Activated gamma-delta T cell treated with anti-CD3 and anti-CD28 coated beads, Interleukin-2, amount 50 U/mL, for 16 hours (primary cell): ENCODE data around the gene TTLL9.

Experiments
- DNase-seq: peaks from one replicate; pipeline ENCODE4 v3.0.0-alpha.2; 2020; ENCODE audit warnings: low read depth

The TTLL9 gene

GRCh38 chr20:31949877-31950646 lies 79.6 kb downstream of the TTLL9 start:
- no peak for DNase-seq

- no peak for DNase-seq
Measured at GRCh38 chr20:31951203-31951529, 80.7 kb downstream of the TTLL9 start.

- DNase-seq = peak; percentile 95
Measured at GRCh38 chr20:31951530-31952453, 81.4 kb downstream of the TTLL9 start, which contains the start of gene PDRG1. Gene PDRG1, minus strand, starts transcription at chr20:31952046. Its CDS starts 85 bp downstream, at chr20:31951961.

GRCh38 chr20:31953556-31954148 lies 83.2 kb downstream of the TTLL9 start:
- DNase-seq = no peak

- no peak for DNase-seq
Measured at GRCh38 chr20:31954500-31954899, 84.1 kb downstream of the TTLL9 start.

- no peak for DNase-seq
Measured at GRCh38 chr20:31956556-31957526, 86.4 kb downstream of the TTLL9 start.

- no peak for DNase-seq
Measured at GRCh38 chr20:31962761-31963160, 92.3 kb downstream of the TTLL9 start.

- DNase-seq = no peak
Measured at GRCh38 chr20:31963889-31964288, 93.5 kb downstream of the TTLL9 start.

GRCh38 chr20:31966991-31967655 lies 96.7 kb downstream of the TTLL9 start:
- DNase-seq = no peak

GRCh38 chr20:31967830-31968249 lies 97.4 kb downstream of the TTLL9 start, which contains the start of gene XKR7:
Gene XKR7, plus strand, starts transcription at chr20:31968151. Its CDS starts 25 bp downstream, at chr20:31968176.
- no peak for DNase-seq

- DNase-seq = peak; percentile 70
Measured at GRCh38 chr20:31968291-31969126, 98.1 kb downstream of the TTLL9 start.

- no peak for DNase-seq
Measured at GRCh38 chr20:31969991-31970390, 99.6 kb downstream of the TTLL9 start.

GRCh38 chr20:31972471-31973021 lies 102.1 kb downstream of the TTLL9 start:
- DNase-seq = no peak

- no peak for DNase-seq
Measured at GRCh38 chr20:31974296-31974695, 103.9 kb downstream of the TTLL9 start.

- DNase-seq = no peak
Measured at GRCh38 chr20:31974951-31975487, 104.6 kb downstream of the TTLL9 start.

GRCh38 chr20:31975874-31976273 lies 105.4 kb downstream of the TTLL9 start:
- no peak for DNase-seq

GRCh38 chr20:31977080-31977479 lies 106.6 kb downstream of the TTLL9 start:
- no peak for DNase-seq

GRCh38 chr20:31979713-31980426 lies 109.4 kb downstream of the TTLL9 start:
- DNase-seq = no peak

GRCh38 chr20:31981784-31982183 lies 111.3 kb downstream of the TTLL9 start:
- DNase-seq = no peak
